Neural cell (in vitro differentiated cells): ENCODE results near the gene AKT3. TPM values are rescaled to one million over a fixed set of nuclear protein-coding genes. Genes with fewer than 3 reads are reported as not detected.

Source experiments
- H2AFZ ChIP-seq: fragments of 200-600, 300-800 bp; sonication (generic), shearing (Covaris generic); 2 replicates; pipeline ENCODE4 v1.6.0; 2014; ENCODE audit warnings: low read depth, mild to moderate bottlenecking, antibody characterized with exemption, low read length, moderate library complexity
- H3F3A ChIP-seq: fragments of 200-600 bp; shearing (Covaris generic); 2 replicates; pipeline ENCODE4 v1.6.1; 2016; ENCODE audit warnings: mild to moderate bottlenecking, moderate library complexity, mixed read lengths, antibody characterized with exemption, low read length; ENCODE audit not compliant: insufficient read depth, poor library complexity, severe bottlenecking
- H3K27ac ChIP-seq: fragments of 200-600, 300-800 bp; sonication (generic), shearing (Covaris generic); 2 replicates; pipeline ENCODE4 v1.5.1; 2014; ENCODE audit warnings: mild to moderate bottlenecking, low read length, moderate library complexity
- H3K27me3 ChIP-seq: fragments of 300-800, 200-600 bp; sonication (generic), shearing (Covaris generic); 2 replicates; pipeline ENCODE4 v1.6.0; 2014; ENCODE audit warnings: mild to moderate bottlenecking, low read depth, low read length, moderate library complexity; ENCODE audit not compliant: insufficient read depth
- H3K36me3 ChIP-seq: fragments of 300-800, 200-600 bp; sonication (generic), shearing (Covaris generic); 2 replicates; pipeline ENCODE4 v1.5.1; 2014; ENCODE audit warnings: mild to moderate bottlenecking, antibody characterized with exemption, low read length, moderate library complexity; ENCODE audit not compliant: insufficient read depth
- H3K4me2 ChIP-seq: fragments of 300-800, 200-600 bp; sonication (generic), shearing (Covaris generic); 2 replicates; pipeline ENCODE4 v1.6.0; 2014; ENCODE audit warnings: mild to moderate bottlenecking, low read length
- H3K4me3 ChIP-seq: fragments of 300-800, 200-600 bp; sonication (generic), shearing (Covaris generic); 2 replicates; pipeline ENCODE4 v1.5.1; 2014; ENCODE audit warnings: mild to moderate bottlenecking, low read length, moderate library complexity
- H3K79me2 ChIP-seq: fragments of 200-600 bp; shearing (Covaris generic); replicated peaks from 2 replicates; pipeline ENCODE4 v1.6.0; 2014; ENCODE audit warnings: mild to moderate bottlenecking, low read length, moderate library complexity; ENCODE audit not compliant: insufficient read depth
- H3K9ac ChIP-seq: fragments of 300-800, 200-600 bp; sonication (generic), shearing (Covaris generic); 2 replicates; pipeline ENCODE4 v1.6.1; 2016; ENCODE audit warnings: mild to moderate bottlenecking, low read length, mixed read lengths
- H3K9me2 ChIP-seq: fragments of 200-600 bp; shearing (Covaris generic); 2 replicates; pipeline ENCODE4 v1.6.1; 2016; ENCODE audit warnings: mild to moderate bottlenecking, low read length, mixed read lengths; ENCODE audit not compliant: insufficient read depth
- H3K9me3 ChIP-seq: fragments of 200-600, 300-800 bp; sonication (generic), shearing (Covaris generic); 2 replicates; pipeline ENCODE4 v1.6.1; 2016; ENCODE audit warnings: mild to moderate bottlenecking, mixed run types, low read length, moderate library complexity, mixed read lengths
- H4K20me1 ChIP-seq: fragments of 200-600 bp; shearing (Covaris generic); 2 replicates; pipeline ENCODE4 v1.6.1; 2016; ENCODE audit warnings: mild to moderate bottlenecking, mixed run types; ENCODE audit not compliant: insufficient read depth
- CTCF ChIP-seq: fragments of 450-650 bp; IDR thresholded peaks from 2 replicates; pipeline ENCODE4 v1.5.1; 2014; ENCODE audit warnings: antibody characterized with exemption, mild to moderate bottlenecking, moderate library complexity; ENCODE audit not compliant: poor library complexity, severe bottlenecking
- EP300 ChIP-seq: fragments of 450-650 bp; conservative IDR thresholded peaks from 2 replicates; pipeline ENCODE4 v1.6.1; 2014; ENCODE audit warnings: antibody characterized with exemption, mild to moderate bottlenecking, moderate library complexity; ENCODE audit not compliant: poor library complexity, severe bottlenecking
- EZH2 ChIP-seq: fragments of 200-600, 300-800 bp; shearing (Covaris generic), sonication (generic); IDR thresholded peaks from 2 replicates; pipeline ENCODE4 v1.6.1; 2014; ENCODE audit warnings: antibody characterized with exemption, low read length, borderline replicate concordance, mild to moderate bottlenecking; ENCODE audit not compliant: insufficient read depth, poor library complexity, severe bottlenecking
- MXI1 ChIP-seq: fragments of 450-650 bp; conservative IDR thresholded peaks from 2 replicates; pipeline ENCODE4 v1.6.1; 2014; ENCODE audit warnings: antibody characterized with exemption, mild to moderate bottlenecking; ENCODE audit not compliant: poor library complexity, severe bottlenecking
- POLR2AphosphoS5 ChIP-seq: IDR thresholded peaks from 2 replicates; pipeline ENCODE4 v1.6.1; 2012
- RAD21 ChIP-seq: fragments of 450-650 bp; conservative IDR thresholded peaks from 2 replicates; pipeline ENCODE4 v1.6.1; 2014; ENCODE audit warnings: antibody characterized with exemption, mild to moderate bottlenecking, moderate library complexity
- REST ChIP-seq: IDR thresholded peaks from 2 replicates; pipeline ENCODE4 v1.6.1; 2012; ENCODE audit warnings: borderline replicate concordance
- SMC3 ChIP-seq: fragments of 450-650 bp; conservative IDR thresholded peaks from 2 replicates; pipeline ENCODE4 v1.6.1; 2014; ENCODE audit warnings: antibody characterized with exemption, mild to moderate bottlenecking, moderate library complexity; ENCODE audit not compliant: poor library complexity
- TAF1 ChIP-seq: IDR thresholded peaks from 2 replicates; pipeline ENCODE4 v1.6.1; 2012; ENCODE audit warnings: low read depth
- polyA plus RNA-seq: library from polyadenylated mRNA; depleted of rRNA; stranded (reverse); fragments of >200 nt; gene quantifications from 2 replicates; pipeline ENCODE4 v1.2.3, GENCODE V29; 2014

The AKT3 gene
- polyA plus RNA-seq, 1 donor from 2014 or later: 46.0 TPM

GRCh38 chr1:243487649-243488227 is 362.3 kb downstream of the AKT3 start:
- TF ChIP-seq REST (no peak), EP300 (no peak), TAF1 (no peak), CTCF (no peak), MXI1 (no peak), POLR2AphosphoS5 (no peak), SMC3 (no peak), EZH2 (no peak), RAD21 (no peak)
- H3K9me2 ChIP-seq: no peaks in the 10 kb centered on the region
- no peaks in the 10 kb centered on the region for H3K36me3 ChIP-seq
- H4K20me1 ChIP-seq: no peaks in the 10 kb centered on the region
- H3K9ac ChIP-seq: no peak overlapping the region
- H3K4me3 ChIP-seq: no peak overlapping the region
- no peaks in the 10 kb centered on the region for H3K79me2 ChIP-seq
- no peaks in the 10 kb centered on the region for H3K9me3 ChIP-seq
- no peak overlapping the region for H2AFZ ChIP-seq
- no peak overlapping the region for H3K4me2 ChIP-seq
- H3K27me3 ChIP-seq: peaks cover under 1% of the 10 kb centered on the region
- no peak overlapping the region for H3K27ac ChIP-seq
- H3F3A ChIP-seq: no peaks in the 10 kb centered on the region

GRCh38 chr1:243487036-243487648 is 362.9 kb downstream of the AKT3 start:
- Histone ChIP-seq H3K4me2 (no peak overlapping the region), H3K79me2 (no peaks in the 10 kb centered on the region), H2AFZ (no peak overlapping the region), H3K4me3 (no peak overlapping the region), H4K20me1 (no peaks in the 10 kb centered on the region), H3K9me3 (no peaks in the 10 kb centered on the region), H3K27ac (no peak overlapping the region), H3K9ac (no peak overlapping the region), H3K36me3 (no peaks in the 10 kb centered on the region), H3K27me3 (peaks cover 3% of the 10 kb centered on the region), H3F3A (no peaks in the 10 kb centered on the region), H3K9me2 (no peaks in the 10 kb centered on the region)
- TF ChIP-seq POLR2AphosphoS5 (no peak), SMC3 (no peak), MXI1 (no peak), REST (no peak), EP300 (no peak), EZH2 (no peak), TAF1 (no peak), RAD21 (no peak), CTCF (no peak)
